Retina (tissue), 1 donor: ENCODE measurements around the gene GPHA2.

Experiments
- DNase-seq: peaks from one replicate; pipeline ENCODE4 v3.0.0-alpha.2; 2016

GPHA2 gene

DNA sequence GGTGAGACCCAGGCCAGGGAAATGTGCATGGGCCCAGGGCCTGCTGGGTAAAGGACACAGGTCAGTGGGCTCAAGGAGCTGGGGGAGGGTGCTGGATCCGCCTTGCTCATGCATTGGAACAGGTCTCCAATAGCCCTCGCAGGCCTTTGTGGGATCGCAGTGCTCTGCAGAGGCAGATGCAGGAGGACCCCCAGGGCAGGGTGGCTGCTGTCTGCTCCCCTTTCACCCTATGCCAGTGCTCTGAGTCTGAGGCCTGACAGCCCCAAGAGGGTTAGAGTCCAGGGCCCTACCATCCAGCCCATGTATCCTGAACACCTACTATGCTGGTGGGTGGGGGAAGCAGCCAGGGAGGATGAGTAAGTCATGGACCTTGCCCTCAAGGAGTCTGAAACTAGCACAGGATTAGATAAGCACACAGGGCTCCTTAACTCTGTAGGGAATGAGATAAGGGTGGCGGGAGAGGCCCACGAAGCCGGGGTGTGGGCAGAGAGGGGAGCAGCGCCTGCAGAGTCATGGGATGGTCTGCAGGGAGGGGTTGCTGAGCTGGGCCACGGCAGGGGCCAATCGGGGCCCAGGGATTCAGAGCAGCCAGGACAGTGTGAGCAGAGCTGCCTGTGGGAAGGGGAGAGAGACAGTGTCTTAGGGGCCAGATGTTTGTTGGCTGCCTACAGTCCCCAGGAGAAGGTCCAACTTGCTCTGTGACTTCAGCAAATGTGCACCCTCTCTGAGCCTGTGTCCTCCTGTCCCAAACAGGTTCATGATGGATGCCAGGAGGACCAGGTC, 46.8 kb downstream of the GPHA2 start:
- no peak for DNase-seq

DNA sequence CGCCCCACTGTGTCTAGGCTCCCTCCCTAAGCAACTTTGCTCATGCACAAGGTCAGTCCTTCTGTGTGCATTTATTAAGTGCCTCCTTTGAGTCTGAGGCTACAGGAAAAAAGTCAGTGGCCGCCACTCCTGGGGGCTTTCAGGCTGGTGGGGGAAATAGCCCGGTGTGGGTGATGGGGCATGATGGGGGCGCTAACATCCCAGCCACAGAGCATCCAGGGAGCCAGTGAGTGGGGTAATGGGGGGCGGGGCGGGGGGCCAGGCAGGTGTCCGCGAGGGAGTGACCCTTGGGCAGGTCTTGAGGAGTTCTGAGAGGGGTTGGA, 47.3 kb downstream of the GPHA2 start:
- no peak for DNase-seq

DNA sequence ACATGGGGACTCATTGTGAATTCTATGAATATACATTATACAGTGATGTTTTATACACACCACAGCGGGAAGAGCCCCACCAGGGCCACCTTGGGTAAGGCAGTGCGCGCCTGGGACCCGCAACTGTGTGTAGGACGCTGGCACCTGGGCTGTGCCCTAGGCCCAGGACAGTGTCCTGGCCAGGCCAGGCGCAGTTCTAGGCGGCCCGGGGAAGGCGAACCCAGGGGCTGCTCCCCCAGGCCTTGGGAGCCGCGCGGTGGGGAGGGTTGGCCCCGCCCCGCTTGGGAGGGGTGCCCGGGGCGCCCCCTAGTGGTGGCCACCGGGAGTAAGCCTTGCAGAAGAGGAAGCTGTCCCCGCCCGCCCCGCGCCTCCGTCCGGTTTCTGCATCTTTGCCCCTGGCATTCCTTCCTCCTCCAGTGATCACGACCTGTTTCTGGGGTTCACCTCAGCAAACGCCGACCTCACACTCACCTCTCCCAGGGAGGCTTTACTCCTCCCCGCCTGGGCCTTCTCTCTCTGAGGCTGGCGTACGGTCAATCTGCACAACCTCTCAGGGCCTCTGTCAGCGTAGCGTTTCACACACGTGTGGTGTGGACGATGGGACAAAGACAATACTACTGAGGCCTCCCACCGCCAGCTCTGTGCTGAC, 47.8 kb downstream of the GPHA2 start:
- peak; percentile 92 for DNase-seq

DNA sequence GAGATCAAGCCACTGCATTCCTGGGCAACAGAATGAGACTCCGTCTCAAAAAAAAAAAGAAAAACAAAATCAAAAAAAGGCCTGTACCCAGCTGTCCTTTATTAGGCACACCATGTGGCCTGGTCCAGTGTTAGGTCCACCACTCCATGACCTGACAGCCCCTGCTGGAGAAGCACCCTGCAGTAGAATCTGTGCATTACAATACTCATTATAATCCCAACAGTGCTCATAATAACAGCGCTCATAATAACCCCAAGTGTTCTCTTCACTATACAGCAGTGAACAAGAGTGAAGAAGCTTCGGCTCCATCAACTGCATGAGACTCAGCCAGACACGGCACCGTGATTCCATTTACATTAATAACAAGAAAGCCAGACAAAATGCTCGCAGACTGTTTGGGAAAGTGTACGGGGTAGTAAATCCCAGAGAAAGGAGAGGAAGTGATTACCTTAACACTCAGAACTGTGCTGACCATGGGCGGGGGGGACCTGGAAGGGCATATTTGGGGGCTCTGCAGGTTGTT, 48.4 kb downstream of the GPHA2 start:
- DNase-seq: no peak

DNA sequence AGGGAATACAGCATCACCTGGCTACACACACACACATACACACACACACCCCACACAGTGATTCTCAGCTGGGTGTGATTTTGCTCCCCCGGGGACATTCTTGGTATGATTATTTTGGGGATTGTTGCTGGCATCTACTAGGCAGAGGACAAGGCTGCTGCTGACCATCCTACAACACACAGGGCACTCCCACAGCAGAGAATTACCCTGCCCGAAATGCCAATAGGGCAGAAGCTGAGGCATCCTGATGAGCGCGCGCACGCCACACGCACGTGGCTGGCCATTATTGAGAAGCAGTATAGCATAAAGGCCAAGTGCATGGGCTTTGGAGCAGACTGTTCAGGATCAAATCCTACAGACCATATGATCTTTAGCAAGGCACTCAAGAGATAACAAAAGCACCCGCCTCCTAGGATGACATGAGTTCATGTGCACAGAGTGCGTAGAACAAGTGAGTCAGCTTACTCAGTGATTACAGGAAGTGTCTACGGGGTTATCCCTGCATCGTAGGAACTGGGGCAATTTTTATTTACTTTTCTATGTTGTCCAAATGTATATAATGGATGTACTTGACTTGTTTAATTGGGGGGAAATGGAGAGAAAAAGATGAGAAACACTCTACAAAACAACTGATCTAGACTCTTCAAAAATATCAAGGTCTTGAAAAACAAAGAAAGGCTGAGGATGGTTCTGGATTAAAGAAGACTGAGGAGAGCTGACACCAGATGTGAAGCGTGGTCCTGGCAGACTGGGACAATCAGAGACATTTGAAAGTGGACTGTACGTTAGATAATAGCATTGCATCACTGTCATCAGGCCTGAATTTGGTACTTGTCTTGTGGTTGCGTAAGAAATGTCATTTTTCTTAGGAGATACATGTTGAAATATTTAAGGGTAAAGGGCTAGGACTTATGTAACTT, 50.1 kb downstream of the GPHA2 start:
- DNase-seq: no peak
